GM23248 (cell line): Measurements from ENCODE around the gene FBXO47. TPM values are rescaled to one million over a fixed set of nuclear protein-coding genes. Genes with fewer than 3 reads are reported as not detected.

Source experiments
- DNase-seq: peaks from one replicate; pipeline ENCODE4 v3.0.0-alpha.2; 2015
- H2AFZ ChIP-seq: fragments of 200-600 bp; sonication (generic); 2 replicates; pipeline ENCODE4 v1.6.1; 2016; ENCODE audit warnings: antibody characterized with exemption
- H3F3A ChIP-seq: fragments of 200-600 bp; sonication (generic); 2 replicates; pipeline ENCODE4 v1.6.1; 2016; ENCODE audit warnings: mild to moderate bottlenecking, antibody characterized with exemption, mixed run types; ENCODE audit not compliant: insufficient read depth
- H3K27ac ChIP-seq: fragments of 200-600 bp; sonication (generic); 2 replicates; pipeline ENCODE4 v1.5.1; 2016; ENCODE audit warnings: mild to moderate bottlenecking
- H3K27me3 ChIP-seq: fragments of 200-600 bp; sonication (generic); replicated peaks from 2 replicates; pipeline ENCODE4 v1.6.1; 2016; ENCODE audit warnings: mild to moderate bottlenecking; ENCODE audit not compliant: insufficient read depth
- H3K36me3 ChIP-seq: fragments of 200-600 bp; sonication (generic); 2 replicates; pipeline ENCODE4 v1.6.1; 2016; ENCODE audit warnings: low read depth, mild to moderate bottlenecking
- H3K4me1 ChIP-seq: fragments of 200-600 bp; sonication (generic); 2 replicates; pipeline ENCODE4 v1.6.1; 2016; ENCODE audit warnings: mild to moderate bottlenecking; ENCODE audit not compliant: insufficient read depth
- H3K4me2 ChIP-seq: fragments of 200-600 bp; sonication (generic); one replicate; pipeline ENCODE4 v1.6.1; 2016; ENCODE audit warnings: mild to moderate bottlenecking; ENCODE audit not compliant: unreplicated experiment
- H3K4me3 ChIP-seq: fragments of 200-600 bp; sonication (generic); 2 replicates; pipeline ENCODE4 v1.5.1; 2016; ENCODE audit warnings: mild to moderate bottlenecking
- H3K79me2 ChIP-seq: fragments of 200-600 bp; sonication (generic); 2 replicates; pipeline ENCODE4 v1.6.1; 2016; ENCODE audit warnings: mild to moderate bottlenecking; ENCODE audit not compliant: insufficient read depth
- H3K9ac ChIP-seq: fragments of 200-600 bp; sonication (generic); 2 replicates; pipeline ENCODE4 v1.6.1; 2016; ENCODE audit warnings: mild to moderate bottlenecking
- H3K9me2 ChIP-seq: fragments of 200-600 bp; sonication (generic); 2 replicates; pipeline ENCODE4 v1.6.1; 2016; ENCODE audit warnings: mixed run types, mild to moderate bottlenecking, moderate library complexity; ENCODE audit not compliant: insufficient read depth
- H3K9me3 ChIP-seq: fragments of 200-600 bp; sonication (generic); one replicate; pipeline ENCODE4 v1.6.1; 2017; ENCODE audit warnings: low read depth
- H4K20me1 ChIP-seq: fragments of 200-600 bp; sonication (generic); 2 replicates; pipeline ENCODE4 v1.6.0; 2016; ENCODE audit not compliant: insufficient read depth
- EZH2 ChIP-seq: fragments of 200-600 bp; sonication (generic); IDR thresholded peaks from 2 replicates; pipeline ENCODE4 v1.6.1; 2018; ENCODE audit warnings: antibody characterized with exemption, mild to moderate bottlenecking; ENCODE audit not compliant: insufficient read depth, poor library complexity, severe bottlenecking
- EZH2phosphoT487 ChIP-seq: fragments of 200-600 bp; sonication (generic); IDR thresholded peaks from 2 replicates; pipeline ENCODE4 v1.6.1; 2018; ENCODE audit warnings: antibody characterized with exemption, moderate library complexity, mild to moderate bottlenecking, low read depth; ENCODE audit not compliant: insufficient read depth
- WGBS, 2 experiments: methylation state at CpG; one replicate each; pipeline ENCODE4 v1.1.6; 2015 to 2017; ENCODE audit warnings: low lambda C conversion rate in 2 of 2, low coverage in 1 of 2; ENCODE audit errors: missing lambda C conversion rate in 2 of 2; 5-methylcytosine and 5-hydroxymethylcytosine counted together
- in situ Hi-C: fragments of 300-500 bp; cut with MboI; formaldehyde crosslinking; loops from 2 replicates; pipeline ENCODE4 v1.15.0; 2020
- polyA plus RNA-seq: library from polyadenylated mRNA; unstranded; fragments of >200 nt; fragmentation: Nextera tagmentation; extraction: Ambion mirVana; gene quantifications from 2 replicates; pipeline ENCODE4 v1.2.1, GENCODE V29; 2016
- total RNA-seq: library from RNA; depleted of rRNA; stranded (reverse); fragments of >200 nt; shearing (Covaris generic); gene quantifications from 2 replicates; pipeline ENCODE4 v1.2.3, GENCODE V29; 2014; rRNA removed

FBXO47 gene, protein sequence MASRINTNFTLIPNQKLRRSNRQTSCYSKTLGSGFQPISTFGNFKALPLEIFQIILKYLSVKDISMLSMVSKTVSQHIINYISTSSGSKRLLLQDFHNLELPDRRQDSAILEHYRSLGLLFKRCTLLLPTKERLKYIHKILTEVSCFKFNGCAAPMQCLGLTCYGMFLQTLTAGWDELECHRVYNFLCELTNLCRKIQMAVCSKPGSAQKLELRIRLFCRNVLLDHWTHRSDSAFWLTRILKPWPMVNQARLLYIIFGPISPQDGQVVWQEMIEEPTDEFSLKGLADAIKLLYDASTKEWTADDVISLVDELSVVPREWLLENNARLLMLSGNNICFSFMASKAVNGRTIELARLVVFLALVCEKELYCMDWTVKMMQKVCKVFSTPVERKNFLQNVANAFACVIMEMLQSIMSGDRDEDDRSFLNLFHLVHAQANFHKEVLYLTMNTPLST
- under 0.01 TPM in 1 of 2 replicates, not detected in the other for total RNA-seq
- not detected in 2 replicates for polyA plus RNA-seq

DNA sequence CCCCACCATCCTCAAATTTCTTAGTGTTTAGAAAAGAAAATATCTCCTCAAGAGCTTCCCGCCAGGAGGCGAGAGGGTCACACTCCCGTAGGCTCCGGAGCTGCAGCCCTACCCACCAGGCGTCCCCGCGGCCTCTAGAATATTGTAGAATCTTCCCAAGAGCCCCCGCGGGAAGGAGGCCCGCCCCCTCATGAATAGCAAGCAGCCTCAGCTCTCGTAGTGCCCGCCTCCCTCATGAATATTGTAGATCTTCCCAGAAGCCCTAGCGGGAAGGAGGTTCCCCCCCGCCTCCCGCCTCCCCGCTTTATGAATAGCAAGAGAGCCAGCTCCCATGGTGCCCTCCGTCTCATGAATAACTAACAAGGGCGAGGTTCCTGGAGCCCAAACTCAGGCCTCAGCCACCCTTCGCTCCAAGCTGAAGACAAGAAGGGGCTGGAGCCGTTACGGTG lies at the start of gene FBXO47:
Gene FBXO47, minus strand, starts transcription at position 114 of the 449 bp plus-strand sequence. CDS start 4,378 bp downstream, outside the sequence.
- peak within 1 kb of the TSS; percentile 98 for H2AFZ ChIP-seq
- H3K27me3 ChIP-seq: no peaks in the 10 kb centered on the region
- H3K4me1 ChIP-seq: peaks cover 5% of the 10 kb centered on the region; the same call in 1 of the 2 replicates
- WGBS, 2 experiments: 5 to 9% methylated on average over 21 of the region's 21 CpGs
- H3K27ac ChIP-seq: peak within 1 kb of the TSS; percentile 21; the same call in 1 of the 2 replicates
- H3K9ac ChIP-seq: peak within 1 kb of the TSS; percentile 71
- H3K79me2 ChIP-seq: no peaks in the 10 kb centered on the region
- peak within 1 kb of the TSS; percentile 71 for H3K4me3 ChIP-seq
- in situ Hi-C loops: no loop called here
- peak within 1 kb of the TSS; percentile 78 for H3K4me2 ChIP-seq
- H3F3A ChIP-seq: no peaks in the 10 kb centered on the region
- H3K36me3 ChIP-seq: no peaks in the 10 kb centered on the region
- H3K9me3 ChIP-seq: no peaks in the 10 kb centered on the region
- TF ChIP-seq EZH2phosphoT487 (no peak), EZH2 (no peak)
- DNase-seq: peak; percentile 98
- no peaks in the 10 kb centered on the region for H3K9me2 ChIP-seq
- no peaks in the 10 kb centered on the region for H4K20me1 ChIP-seq

DNA sequence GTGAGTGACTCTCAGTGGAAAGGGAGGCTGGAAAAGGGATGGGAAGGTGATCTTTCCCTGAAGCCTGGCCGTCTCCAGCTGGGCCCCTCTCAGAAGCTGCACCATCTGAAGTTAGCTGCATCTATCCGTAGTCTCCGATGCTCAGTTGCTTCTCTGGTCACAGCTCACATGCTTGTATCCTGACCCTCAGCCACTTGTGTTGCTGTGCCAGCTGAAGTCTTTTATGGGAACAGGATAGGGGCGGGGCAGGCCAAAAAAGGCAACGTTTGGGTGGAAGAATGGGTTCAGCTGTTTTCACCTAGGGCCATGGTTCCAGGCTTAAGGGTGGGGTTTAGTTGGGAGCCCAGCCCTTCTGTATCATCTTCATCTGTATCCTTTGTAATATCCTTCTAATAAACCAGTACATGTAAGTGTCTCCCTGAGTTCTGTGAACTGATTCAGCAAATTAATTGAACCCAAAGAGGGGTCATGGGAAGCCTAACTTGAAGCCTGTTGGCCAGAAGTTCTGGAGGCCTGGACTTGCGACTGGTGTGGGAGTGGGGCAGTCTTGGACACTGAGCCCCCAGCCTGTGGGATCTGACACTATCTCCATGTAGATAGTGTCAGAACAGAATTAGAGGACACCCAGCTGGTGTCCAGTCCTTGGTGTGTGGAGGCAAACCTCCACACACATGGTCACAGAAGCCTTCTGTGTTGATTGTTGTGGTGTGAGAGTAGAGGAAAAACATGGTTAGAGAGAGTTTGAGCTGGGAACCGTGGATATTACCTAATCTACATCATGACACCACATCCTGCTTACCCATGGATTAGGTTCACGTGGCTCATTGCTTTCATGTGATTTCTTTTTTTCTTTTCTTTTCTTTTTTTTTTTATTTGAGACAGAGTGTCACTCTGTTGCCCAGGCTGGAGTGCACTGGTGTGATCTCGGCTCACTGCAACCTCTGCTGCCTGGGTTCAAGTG lies 49.3 kb upstream of the FBXO47 start:
- Histone ChIP-seq H3K27ac (no peak overlapping the region), H3K4me2 (no peak overlapping the region), H3K27me3 (no peaks in the 10 kb centered on the region), H3K9me3 (no peaks in the 10 kb centered on the region), H4K20me1 (no peaks in the 10 kb centered on the region), H3K79me2 (no peaks in the 10 kb centered on the region), H3K4me1 (peaks cover 13% of the 10 kb centered on the region), H3K9ac (no peak overlapping the region), H3K4me3 (no peak overlapping the region), H2AFZ (no peak overlapping the region), H3F3A (0 out of 2 replicates have a peak, but pooled peaks cover 5% of the 10 kb centered on the region), H3K9me2 (no peaks in the 10 kb centered on the region), H3K36me3 (no peaks in the 10 kb centered on the region)
- 70 to 77% methylated on average over 9 of the region's 9 CpGs for WGBS, 2 experiments
- in situ Hi-C loops: no loop called here
- peak; percentile 41 for DNase-seq
- TF ChIP-seq EZH2 (no peak), EZH2phosphoT487 (no peak)

- Histone ChIP-seq H3K36me3 (no peaks in the 10 kb centered on the region), H4K20me1 (no peaks in the 10 kb centered on the region), H3K9me2 (no peaks in the 10 kb centered on the region), H3K27me3 (no peaks in the 10 kb centered on the region), H3K4me2 (no peak overlapping the region), H3K4me3 (no peak overlapping the region), H3F3A (0 out of 2 replicates have a peak, but pooled peaks cover 5% of the 10 kb centered on the region), H3K79me2 (no peaks in the 10 kb centered on the region), H3K27ac (no peak overlapping the region), H2AFZ (no peak overlapping the region), H3K4me1 (peaks cover 13% of the 10 kb centered on the region), H3K9me3 (no peaks in the 10 kb centered on the region), H3K9ac (no peak overlapping the region)
- in situ Hi-C loops: no loop called here
- TF ChIP-seq EZH2phosphoT487 (no peak), EZH2 (no peak)
- 88 to 95% methylated on average over 11 of the region's 11 CpGs for WGBS, 2 experiments
- no peak for DNase-seq
Observed at GRCh38 chr17:39015546-39015935, 48.3 kb upstream of the FBXO47 start.
